Ovary (tissue), 3 donors: ENCODE results near the gene TGFBR2.

Experiments
- CTCF ChIP-seq, 3 donors: fragments of 450-650 bp in 2 of 3; fragments of 200-600 bp in 1 of 3; IDR thresholded peaks; one replicate each; pipeline versions ENCODE4 v1.5.1 to v1.8.0; 2016 to 2022; ENCODE audit warnings: antibody characterized with exemption in 3 of 3, mild to moderate bottlenecking in 1 of 3
- EP300 ChIP-seq: sonication (generic); formaldehyde crosslinking; IDR thresholded peaks from one replicate; pipeline ENCODE4 v1.6.1; 2017; ENCODE audit warnings: antibody characterized with exemption
- POLR2A ChIP-seq: fragments of 450-650 bp; IDR thresholded peaks from one replicate; pipeline ENCODE4 v1.6.1; 2017; ENCODE audit warnings: antibody characterized with exemption, mild to moderate bottlenecking, moderate library complexity
- donor health status: DM: no; HTN: no; CAD: no.

- TF ChIP-seq EP300 (no peak), CTCF (IDR thresholded peaks at IDR 0.05) (no peak), POLR2A (no peak)
Observed at GRCh38 chr3:30597769-30598134, 8.6 kb upstream of the TGFBR2 start.
